GM19023 (cell line): Measurements from ENCODE around the gene DTNA.

Source experiments
- ATAC-seq: cut with Tn5 transposase; IDR thresholded peaks from one replicate; pipeline ENCODE4 v1.9.1; 2021; ENCODE audit warnings: mild to moderate bottlenecking, moderate library complexity; ENCODE audit not compliant: unreplicated experiment

Gene DTNA

DNA sequence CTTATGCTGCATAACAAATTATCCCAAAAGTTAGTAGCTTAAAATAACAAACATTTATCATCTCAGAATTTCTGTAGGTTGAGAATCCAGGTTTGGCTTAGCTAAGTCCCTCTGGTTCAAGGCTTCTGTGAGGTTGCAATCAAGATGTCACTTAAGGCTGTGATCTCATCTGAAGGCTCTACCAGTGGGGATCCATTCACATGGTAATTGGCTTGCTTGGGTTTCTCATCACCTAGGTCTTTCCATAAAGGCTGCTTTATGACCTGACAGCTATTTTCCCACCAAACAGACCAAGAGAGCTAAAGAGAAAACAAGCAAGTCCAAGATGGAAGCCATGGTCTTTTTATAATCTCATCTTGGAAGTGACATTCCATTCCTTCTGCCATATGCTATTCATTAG, 137.3 kb downstream of the DTNA start:
- ATAC-seq = no peak

- ATAC-seq = no peak
These were observed 138.1 kb downstream of the DTNA start for GRCh38 chr18:34848156-34848555.

DNA sequence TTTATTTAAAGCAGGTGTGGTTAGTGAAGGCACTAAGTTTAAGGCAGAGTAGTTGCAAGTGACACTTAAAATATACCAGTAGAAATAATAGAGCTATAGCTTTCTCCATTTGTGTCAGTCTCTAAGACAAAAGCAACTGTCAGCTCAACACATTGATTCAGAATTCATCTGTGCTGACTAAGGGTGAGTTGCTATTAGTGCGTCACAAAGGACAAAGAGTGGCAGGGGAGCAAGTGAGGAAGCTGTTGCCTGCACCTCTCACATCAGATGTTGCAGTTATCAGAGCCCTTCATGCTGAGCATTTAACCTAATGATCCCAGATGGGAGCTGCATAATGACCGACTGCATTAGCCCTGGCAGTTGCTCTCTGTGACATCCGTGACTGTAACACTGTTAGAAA, 138.6 kb downstream of the DTNA start:
- ATAC-seq = no peak

DNA sequence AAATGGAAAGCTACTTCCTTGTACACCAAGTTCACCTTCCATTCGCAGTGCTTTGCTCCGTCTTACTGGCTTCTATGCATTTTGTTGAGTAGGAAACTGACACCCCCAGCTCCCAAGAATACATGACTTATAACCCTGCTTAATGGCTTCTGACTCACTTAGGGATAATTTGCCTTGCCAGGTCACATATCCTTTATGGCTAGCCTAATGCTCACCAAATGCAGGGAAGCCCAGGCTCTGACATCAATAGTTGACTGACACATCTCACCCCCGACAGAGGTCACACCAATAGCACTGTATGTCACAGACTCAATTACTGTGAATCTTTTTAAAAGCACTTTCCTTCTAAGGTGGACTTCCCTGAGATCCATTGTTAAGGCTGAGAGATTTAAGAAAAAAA, 147.2 kb downstream of the DTNA start:
- ATAC-seq = no peak

DNA sequence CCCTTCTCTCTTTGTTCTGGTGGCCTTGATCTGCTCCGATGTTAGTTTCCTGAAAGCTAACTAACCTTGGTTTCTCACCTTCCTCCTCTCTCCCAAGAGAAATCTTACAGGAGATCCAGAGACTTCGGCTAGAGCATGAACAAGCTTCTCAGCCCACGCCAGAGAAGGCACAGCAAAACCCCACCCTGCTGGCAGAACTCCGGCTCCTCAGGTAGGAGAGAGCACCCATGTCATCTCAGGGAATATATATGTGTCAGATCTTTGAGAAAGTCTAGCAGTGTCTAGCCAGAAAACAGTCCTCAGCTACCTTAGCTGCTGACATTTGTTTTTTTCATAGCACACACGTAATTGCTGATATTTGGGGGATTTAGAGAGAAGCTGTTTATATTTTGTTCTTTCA, 148.1 kb downstream of the DTNA start:
- ATAC-seq = no peak

GRCh38 chr18:34859496-34859895, 149.4 kb downstream of the DTNA start:
- no peak for ATAC-seq

DNA sequence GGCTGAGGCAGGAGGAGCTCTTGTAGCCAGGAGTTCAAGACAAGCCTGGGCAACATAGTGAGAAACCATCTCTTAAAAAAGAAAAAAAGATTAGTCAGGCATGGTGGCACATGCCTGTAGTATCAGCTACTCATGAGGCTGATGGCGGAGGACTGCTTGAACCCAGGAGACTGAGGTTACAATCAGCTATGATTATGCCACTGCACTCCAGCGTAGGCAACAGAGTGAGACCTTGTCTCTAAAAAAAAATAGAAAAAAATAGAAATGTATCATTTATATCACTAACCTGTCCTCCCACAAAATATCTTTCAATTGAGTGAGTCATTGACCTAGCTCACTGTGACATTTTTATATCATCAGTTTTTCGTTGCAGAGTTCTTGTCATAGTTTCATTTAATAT, 152.5 kb downstream of the DTNA start:
- no peak for ATAC-seq

DNA sequence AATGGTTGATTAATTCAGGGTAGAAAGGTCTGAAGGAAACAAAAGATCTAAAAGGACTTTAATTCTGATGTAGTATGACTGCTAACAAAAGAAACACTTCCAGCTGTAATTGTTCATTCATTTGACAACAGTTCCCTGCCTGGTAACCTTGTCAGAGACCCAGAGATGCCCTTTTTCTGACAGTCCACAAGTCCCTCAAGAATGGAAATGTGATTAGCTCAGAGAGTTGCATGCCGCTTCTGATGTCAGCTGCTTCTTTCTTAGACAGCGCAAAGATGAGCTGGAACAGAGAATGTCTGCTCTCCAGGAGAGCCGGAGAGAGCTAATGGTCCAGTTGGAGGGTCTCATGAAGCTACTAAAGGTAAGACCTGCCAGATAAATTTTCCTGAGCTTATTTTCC, 153.6 kb downstream of the DTNA start:
- ATAC-seq = no peak

DNA sequence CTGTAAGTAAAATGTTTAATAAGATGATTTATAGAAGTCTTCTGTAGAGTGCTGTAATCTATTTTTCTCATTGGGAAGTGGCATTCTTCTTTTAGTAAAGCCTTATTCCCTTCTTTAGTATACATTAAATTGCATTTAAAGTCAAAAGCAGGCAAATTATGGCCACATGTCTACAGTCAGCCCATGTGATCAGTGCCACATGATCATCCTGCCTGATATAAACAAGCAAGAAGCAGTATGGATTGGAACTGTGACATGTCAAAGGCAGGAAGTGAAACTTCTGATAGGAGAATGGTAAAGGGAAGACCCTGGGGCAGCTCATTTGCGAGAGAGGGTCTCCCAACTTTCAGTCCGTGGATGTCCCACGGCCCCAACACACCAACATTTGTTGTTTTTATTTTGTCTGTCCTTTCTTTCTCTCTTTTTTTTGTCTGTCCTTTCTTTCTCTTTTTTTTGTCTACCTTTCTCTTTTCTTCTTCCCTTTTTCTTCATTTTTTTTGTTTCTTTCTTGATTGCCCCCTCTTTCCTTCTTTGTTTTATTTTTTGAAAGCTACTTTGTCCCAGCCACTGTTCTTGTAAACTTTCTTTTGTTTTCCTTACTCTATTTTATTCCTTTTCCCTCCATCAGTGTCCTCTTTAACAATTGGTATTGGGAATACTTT, 154.9 kb downstream of the DTNA start:
- ATAC-seq = no peak

DNA sequence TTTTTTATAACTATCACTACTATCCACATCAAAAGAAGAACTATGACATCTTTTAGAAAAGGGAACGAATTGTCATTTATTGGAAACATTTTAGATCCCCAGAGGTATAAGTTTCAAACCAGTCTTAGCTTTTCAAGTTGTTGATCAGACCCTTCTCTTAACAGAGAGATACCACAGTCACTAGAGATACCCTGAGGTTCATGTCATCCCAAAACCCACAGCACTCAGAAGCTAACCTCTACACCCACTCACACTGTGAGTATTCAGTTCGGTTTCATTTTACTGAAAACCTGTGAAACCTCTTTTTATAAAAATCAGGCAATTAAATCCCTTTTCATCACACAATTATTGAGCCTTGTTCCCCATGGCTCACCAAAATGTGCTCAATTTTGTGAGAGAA, 156.2 kb downstream of the DTNA start:
- no peak for ATAC-seq

- no peak for ATAC-seq
These were observed 156.6 kb downstream of the DTNA start for GRCh38 chr18:34866739-34867138.

GRCh38 chr18:34867520-34867919, 157.4 kb downstream of the DTNA start:
- no peak for ATAC-seq

DNA sequence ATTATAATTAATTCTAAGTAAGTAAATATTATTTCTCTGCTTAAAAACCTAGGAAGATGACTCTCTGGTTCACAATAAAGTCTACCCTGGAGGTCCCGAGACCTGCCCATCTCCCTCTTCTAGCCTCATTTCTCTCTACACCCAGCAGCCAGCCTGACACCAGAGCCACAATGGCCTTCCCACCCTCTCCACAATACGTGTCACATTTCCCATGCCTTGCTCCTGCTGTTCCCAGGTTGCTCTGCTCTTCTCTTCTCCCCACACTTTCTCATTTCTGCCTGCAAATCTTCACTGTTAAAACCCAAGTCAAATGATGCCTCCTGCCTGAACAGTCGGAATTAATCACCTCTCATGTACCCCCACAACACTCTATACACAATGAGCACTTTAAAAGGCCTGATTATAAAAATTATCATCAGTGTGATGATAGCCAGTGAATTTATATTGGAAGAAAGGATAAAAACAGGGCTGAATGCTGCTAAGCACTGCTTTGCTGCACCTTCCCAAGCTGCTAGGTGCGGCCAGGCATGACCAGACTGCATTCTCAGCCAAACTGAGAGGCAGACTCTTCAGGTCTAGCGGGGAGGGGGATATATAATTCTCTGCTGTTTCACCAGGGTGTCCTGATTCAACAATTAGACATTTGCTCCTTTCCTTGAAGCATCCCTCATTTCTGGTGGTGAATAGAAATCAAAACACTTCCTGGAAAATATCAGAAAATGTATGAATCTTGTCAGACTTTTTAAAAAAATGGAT, 160.6 kb downstream of the DTNA start:
- no peak for ATAC-seq

DNA sequence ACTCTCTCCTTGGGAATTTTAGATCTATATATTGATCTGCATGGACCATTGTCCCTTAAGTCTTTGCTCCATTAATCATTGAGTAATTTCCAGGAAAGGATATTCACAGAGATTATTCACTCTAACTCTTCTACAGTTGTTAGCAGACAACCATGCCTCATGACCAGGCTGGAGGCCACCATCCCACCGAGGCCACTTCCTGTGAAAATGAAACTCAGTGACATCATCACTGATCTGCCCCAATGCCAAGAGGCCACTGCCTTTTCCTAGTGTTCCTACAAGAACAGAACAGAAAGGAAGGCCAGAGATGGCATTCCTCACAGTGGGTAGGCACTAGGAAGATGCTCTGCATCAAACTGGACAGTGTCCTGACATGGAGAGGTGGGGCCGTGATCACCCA, 161.3 kb downstream of the DTNA start:
- no peak for ATAC-seq

GRCh38 chr18:34872066-34872465, 162.0 kb downstream of the DTNA start:
- ATAC-seq = no peak

- ATAC-seq = no peak
These were observed 164.0 kb downstream of the DTNA start for GRCh38 chr18:34873986-34874580.

GRCh38 chr18:34875150-34875549, 165.1 kb downstream of the DTNA start:
- ATAC-seq = no peak

GRCh38 chr18:34880403-34880802, 170.3 kb downstream of the DTNA start:
- ATAC-seq = no peak

DNA sequence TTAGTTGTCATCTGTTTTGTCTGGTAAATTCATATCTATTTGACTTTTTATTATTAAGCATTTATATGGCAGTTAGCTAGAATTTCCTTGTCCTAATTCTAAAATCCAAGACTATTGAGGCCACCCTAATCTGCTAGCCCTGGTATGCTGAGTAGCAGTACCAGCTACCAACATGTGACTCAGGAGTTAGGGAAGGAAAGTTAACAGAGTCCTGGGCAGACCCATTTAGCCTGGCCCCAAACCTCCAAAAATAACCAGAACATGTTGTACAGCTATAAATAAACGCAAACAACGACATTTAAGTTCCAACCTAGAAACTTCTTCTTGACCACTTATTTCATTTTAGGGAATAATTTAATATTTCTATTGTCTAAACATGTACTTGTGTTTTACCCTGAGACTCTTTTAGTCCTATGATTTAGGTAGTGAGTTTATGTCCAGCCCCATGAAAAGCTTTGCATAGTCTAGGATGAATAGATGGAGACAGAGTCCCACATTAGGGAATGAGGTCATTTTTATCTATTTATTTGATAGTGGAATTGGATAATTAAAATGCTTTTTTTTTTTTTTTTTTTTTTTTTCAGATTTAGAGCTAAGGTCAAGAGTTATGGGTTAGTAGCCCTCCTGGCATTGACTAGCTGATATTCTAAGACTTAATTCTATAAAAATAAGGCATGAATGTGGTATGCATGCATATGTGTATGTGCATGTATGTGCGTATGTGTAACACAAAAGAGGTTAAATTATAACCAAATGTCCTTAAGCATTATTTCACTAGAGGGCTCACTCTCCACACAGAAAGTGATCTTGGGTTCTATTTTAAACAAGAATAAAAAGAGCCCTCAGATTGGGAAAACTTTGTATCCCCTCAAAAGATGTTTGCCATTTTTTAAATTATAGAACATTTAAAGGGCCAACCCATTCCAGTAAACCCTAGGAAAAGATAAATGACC, 171.1 kb downstream of the DTNA start:
- ATAC-seq = no peak

DNA sequence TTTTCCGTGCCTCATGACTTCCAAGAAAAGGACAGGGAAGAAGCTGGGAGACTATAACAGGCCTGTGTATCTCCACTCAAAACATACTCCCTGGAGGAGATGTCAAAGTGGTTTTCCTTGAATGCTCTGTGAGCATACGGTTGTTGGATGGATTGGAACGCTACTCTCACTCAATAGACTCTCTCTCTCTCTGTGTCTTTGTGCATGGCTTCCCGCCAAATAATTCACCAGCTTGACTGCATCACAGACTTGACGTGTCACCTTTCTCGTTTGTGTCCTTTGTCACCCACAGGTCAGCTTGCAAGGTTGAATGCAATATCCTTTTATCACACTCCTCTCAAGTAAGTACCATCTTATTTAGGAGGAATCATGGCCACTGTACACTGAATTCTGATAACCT, 174.3 kb downstream of the DTNA start:
- ATAC-seq = no peak

DNA sequence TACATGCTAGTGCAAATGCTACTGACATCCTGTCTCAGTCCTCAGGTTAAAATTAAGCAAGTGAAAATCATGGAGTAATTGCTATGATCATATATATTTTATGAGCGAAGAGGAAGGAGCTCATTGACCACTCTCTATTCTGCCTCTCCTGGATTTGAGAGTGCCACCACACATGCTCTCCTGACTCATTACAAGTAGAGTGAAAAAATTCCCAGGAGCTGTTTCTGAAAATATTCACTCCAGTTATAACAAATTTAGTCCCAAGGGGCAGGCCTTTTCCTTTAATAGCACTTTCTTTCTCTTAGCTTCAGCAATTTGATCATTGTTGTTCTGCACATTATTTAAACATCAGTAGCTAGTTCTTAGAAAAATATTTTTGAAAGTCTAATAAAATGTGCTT, 176.1 kb downstream of the DTNA start:
- ATAC-seq = no peak
